Measurements from ENCODE around the gene PRKAG2. TPM values are rescaled to one million over a fixed set of nuclear protein-coding genes. Genes with fewer than 3 reads are reported as not detected.

PRKAG2 gene
- polyA plus RNA-seq, 3 donors = 29.2 to 59.8 (median 30.9) TPM

DNA sequence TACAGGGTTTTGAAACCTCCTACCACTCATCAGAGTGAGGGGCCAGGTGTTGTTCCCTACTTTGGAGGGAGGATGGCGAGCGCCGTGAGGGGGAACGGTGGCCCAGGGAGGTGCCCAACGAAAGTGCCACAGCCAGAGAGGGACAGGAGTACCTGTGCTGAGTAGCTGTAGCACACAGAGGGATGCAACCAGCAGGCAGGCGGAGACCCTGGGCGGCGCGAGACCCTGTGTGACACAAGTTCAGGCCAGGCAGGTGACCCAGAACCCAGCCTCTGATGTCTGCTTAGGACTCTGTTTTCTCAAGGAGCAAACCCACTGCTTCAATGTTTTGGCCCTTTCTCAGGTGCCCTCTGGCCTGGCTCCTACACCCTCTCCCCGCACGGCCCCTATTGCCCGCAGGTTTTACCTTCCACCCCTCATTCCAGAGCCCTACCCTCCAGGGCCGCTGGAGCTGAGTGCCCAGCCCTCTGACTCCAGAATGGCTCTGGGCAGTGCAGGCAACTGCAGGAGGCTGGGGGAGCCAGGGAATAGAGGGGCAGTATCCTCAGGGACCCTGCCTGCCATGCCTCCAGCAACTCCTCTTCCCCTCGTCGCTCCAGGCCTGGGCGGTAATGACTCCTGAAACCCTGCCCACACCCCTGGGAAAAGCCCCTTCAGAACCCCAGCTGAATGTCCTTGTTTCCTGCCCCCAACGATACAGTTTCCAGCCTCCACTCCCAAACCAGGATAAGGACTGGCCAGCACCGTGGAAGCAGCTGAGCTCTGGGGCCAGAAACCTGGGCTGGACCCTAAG lies 193.1 kb downstream of the PRKAG2 start:
- over 99% methylated on average over 11 of the region's 18 CpGs for WGBS (ENCODE audit: insufficient coverage)
- H3K4me2 ChIP-seq (replicated peaks; ENCODE audit: extremely low read depth, low read length, poor library complexity, severe bottlenecking) = no peak overlapping the region
- no peak for DNase-seq
- TF ChIP-seq, protein P1, sequence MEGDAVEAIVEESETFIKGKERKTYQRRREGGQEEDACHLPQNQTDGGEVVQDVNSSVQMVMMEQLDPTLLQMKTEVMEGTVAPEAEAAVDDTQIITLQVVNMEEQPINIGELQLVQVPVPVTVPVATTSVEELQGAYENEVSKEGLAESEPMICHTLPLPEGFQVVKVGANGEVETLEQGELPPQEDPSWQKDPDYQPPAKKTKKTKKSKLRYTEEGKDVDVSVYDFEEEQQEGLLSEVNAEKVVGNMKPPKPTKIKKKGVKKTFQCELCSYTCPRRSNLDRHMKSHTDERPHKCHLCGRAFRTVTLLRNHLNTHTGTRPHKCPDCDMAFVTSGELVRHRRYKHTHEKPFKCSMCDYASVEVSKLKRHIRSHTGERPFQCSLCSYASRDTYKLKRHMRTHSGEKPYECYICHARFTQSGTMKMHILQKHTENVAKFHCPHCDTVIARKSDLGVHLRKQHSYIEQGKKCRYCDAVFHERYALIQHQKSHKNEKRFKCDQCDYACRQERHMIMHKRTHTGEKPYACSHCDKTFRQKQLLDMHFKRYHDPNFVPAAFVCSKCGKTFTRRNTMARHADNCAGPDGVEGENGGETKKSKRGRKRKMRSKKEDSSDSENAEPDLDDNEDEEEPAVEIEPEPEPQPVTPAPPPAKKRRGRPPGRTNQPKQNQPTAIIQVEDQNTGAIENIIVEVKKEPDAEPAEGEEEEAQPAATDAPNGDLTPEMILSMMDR (IDR thresholded peaks at IDR 0.05) = no peak
- no peaks in the 10 kb centered on the region for H3K4me1 ChIP-seq (ENCODE audit: control insufficient read depth in 1 of 2, insufficient read depth in 2 of 2, low read length in 2 of 2)
- no peaks in the 10 kb centered on the region for H3K27me3 ChIP-seq (ENCODE audit: control insufficient read depth in 2 of 2, insufficient read depth in 2 of 2, low read length in 2 of 2)
- Mint-ChIP-seq H3K4me1 (peaks cover 8% of the 10 kb centered on the region), H3K27ac (peak overlapping the region in 2 of 7 donors; percentile 68 to 71), H3K36me3 (peaks cover 21 to 32% of the 10 kb centered on the region in 2 donors), H3K4me3 (no peak overlapping the region), H3K9me3 (no peaks in the 10 kb centered on the region), H3K27me3 (ENCODE audit: low read depth in 3 of 3) (peaks cover 0 to 1% (median 0%) of the 10 kb centered on the region in 3 donors)
- H3K4me3 ChIP-seq (replicated peaks in 1 of 3; ENCODE audit: low read depth in 2 of 3, low read length in 3 of 3) = no peak overlapping the region
- intact Hi-C loops (cut with micrococcal nuclease) = no loop called here
- H3K9me3 ChIP-seq (replicated peaks in 1 of 2; ENCODE audit: control insufficient read depth in 1 of 2, insufficient read depth in 1 of 2, low read length in 2 of 2) = no peaks in the 10 kb centered on the region
- peaks cover 100% of the 10 kb centered on the region for H4K20me1 ChIP-seq (ENCODE audit: insufficient read depth, low read length)
- H2AFZ ChIP-seq (ENCODE audit: insufficient read depth, low read depth, low read length, poor library complexity, severe bottlenecking) = no peak overlapping the region
- no peak overlapping the region for H3K27ac ChIP-seq (ENCODE audit: low read depth in 1 of 2, low read length in 2 of 2)
- H3K9ac ChIP-seq (ENCODE audit: insufficient read depth, low read length, poor library complexity, severe bottlenecking) = no peak overlapping the region
- H3K79me2 ChIP-seq (ENCODE audit: insufficient read depth, low read length) = no peaks in the 10 kb centered on the region
- H3K36me3 ChIP-seq (replicated peaks in 1 of 2; ENCODE audit: control insufficient read depth in 1 of 2, insufficient read depth in 2 of 2, low read length in 2 of 2) = peaks cover 0 to 42% of the 10 kb centered on the region in 2 donors

DNA sequence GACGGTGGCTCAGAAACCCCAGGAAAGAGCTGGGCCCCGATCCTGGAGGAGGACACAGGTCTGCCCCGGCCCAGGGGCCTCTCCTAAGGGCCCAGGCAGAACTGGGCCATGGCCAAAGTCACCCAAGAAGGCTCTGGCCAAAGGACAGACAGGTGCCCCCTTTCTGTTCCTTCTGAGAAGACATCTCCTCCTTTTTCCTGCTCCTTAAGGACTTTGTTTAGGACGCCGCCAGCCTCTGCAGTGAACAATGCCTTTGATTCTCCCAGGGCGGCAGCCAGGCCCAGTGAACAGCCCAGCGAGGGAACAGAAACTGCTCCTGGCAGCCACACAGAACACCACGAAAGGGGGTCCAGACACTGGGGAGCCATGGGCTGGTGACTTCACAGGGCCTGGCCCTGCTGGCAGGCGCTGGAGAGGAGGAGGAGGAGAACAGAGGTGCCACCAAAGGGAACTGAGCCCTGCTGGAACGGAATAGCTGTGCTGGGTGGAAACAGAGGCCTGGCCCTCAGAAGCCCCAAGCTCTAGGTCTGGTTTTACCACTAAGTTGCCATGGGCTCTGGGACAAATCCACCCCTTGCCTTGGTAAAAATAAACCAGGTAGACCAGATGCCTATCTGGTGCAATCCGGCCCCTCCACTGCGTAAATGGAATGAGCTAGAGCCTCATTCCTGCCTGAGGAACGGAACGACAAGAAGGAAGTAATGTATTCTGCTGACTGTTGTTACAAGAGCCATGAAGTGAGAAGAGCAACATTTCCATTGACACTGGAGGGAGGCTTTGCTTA lies 193.9 kb downstream of the PRKAG2 start:
- Histone ChIP-seq H3K9me3 (replicated peaks in 1 of 2; ENCODE audit: control insufficient read depth in 1 of 2, insufficient read depth in 1 of 2, low read length in 2 of 2) (no peaks in the 10 kb centered on the region), H3K4me2 (replicated peaks; ENCODE audit: extremely low read depth, low read length, poor library complexity, severe bottlenecking) (no peak overlapping the region), H4K20me1 (ENCODE audit: insufficient read depth, low read length) (peaks cover 100% of the 10 kb centered on the region), H3K9ac (ENCODE audit: insufficient read depth, low read length, poor library complexity, severe bottlenecking) (no peak overlapping the region), H3K4me3 (replicated peaks in 1 of 3; ENCODE audit: low read depth in 2 of 3, low read length in 3 of 3) (no peak overlapping the region), H3K4me1 (ENCODE audit: control insufficient read depth in 1 of 2, insufficient read depth in 2 of 2, low read length in 2 of 2) (no peaks in the 10 kb centered on the region), H2AFZ (ENCODE audit: insufficient read depth, low read depth, low read length, poor library complexity, severe bottlenecking) (no peak overlapping the region), H3K27me3 (ENCODE audit: control insufficient read depth in 2 of 2, insufficient read depth in 2 of 2, low read length in 2 of 2) (no peaks in the 10 kb centered on the region), H3K79me2 (ENCODE audit: insufficient read depth, low read length) (no peaks in the 10 kb centered on the region), H3K36me3 (replicated peaks in 1 of 2; ENCODE audit: control insufficient read depth in 1 of 2, insufficient read depth in 2 of 2, low read length in 2 of 2) (peaks cover 0 to 37% of the 10 kb centered on the region in 2 donors), H3K27ac (ENCODE audit: low read depth in 1 of 2, low read length in 2 of 2) (no peak overlapping the region)
- no peak for DNase-seq
- 49% methylated on average over 12 of the region's 14 CpGs for WGBS (ENCODE audit: insufficient coverage)
- H3K27me3 Mint-ChIP-seq (ENCODE audit: low read depth in 3 of 3) = peaks cover 0 to 1% (median 0%) of the 10 kb centered on the region in 3 donors
- H3K4me3 Mint-ChIP-seq = no peak overlapping the region
- no peaks in the 10 kb centered on the region for H3K9me3 Mint-ChIP-seq
- peaks cover 7% of the 10 kb centered on the region for H3K4me1 Mint-ChIP-seq
- H3K27ac Mint-ChIP-seq = peak overlapping the region in 3 of 7 donors; percentile 12 to 26 (median 14)
- TF ChIP-seq, protein P1 (IDR thresholded peaks at IDR 0.05) = no peak
- intact Hi-C loops (cut with micrococcal nuclease) = no loop called here
- peaks cover 20 to 27% of the 10 kb centered on the region in 2 donors for H3K36me3 Mint-ChIP-seq
